Rectal smooth muscle tissue (tissue), 1 donor: ENCODE measurements around the gene LFNG.
"Not testable (repeated sequence)": the region's sequence is repeated elsewhere in the genome, so short reads cannot be mapped to it uniquely, and the experiment has no call there.

ENCODE experiments used
- H3K27ac ChIP-seq: one replicate; pipeline ENCODE4 v1.7.0; 2013; ENCODE audit warnings: low read depth, low read length, inconsistent platforms
- H3K27me3 ChIP-seq: one replicate; pipeline ENCODE4 v1.7.0; 2013; ENCODE audit warnings: low read length; ENCODE audit not compliant: control insufficient read depth, insufficient read depth
- H3K36me3 ChIP-seq: one replicate; pipeline ENCODE4 v1.7.0; 2013; ENCODE audit warnings: low read length; ENCODE audit not compliant: control insufficient read depth, insufficient read depth
- H3K4me1 ChIP-seq: one replicate; pipeline ENCODE4 v1.7.0; 2013; ENCODE audit warnings: low read length; ENCODE audit not compliant: control insufficient read depth, insufficient read depth
- H3K4me3 ChIP-seq: one replicate; pipeline ENCODE4 v1.7.0; 2013; ENCODE audit warnings: low read length
- H3K9ac ChIP-seq: one replicate; pipeline ENCODE4 v1.7.0; 2013; ENCODE audit warnings: low read length

The LFNG gene

GRCh38 chr7:2545746-2546425 is 26.3 kb downstream of the LFNG start:
- Histone ChIP-seq H3K36me3 (peaks cover 19% of the 10 kb centered on the region), H3K4me3 (no peak overlapping the region), H3K27ac (no peak overlapping the region), H3K4me1 (no peaks in the 10 kb centered on the region), H3K9ac (no peak overlapping the region), H3K27me3 (no peaks in the 10 kb centered on the region)

- Histone ChIP-seq H3K36me3 (peaks cover 19% of the 10 kb centered on the region), H3K9ac (no peak overlapping the region), H3K27me3 (no peaks in the 10 kb centered on the region), H3K4me1 (no peaks in the 10 kb centered on the region), H3K4me3 (no peak overlapping the region), H3K27ac (no peak overlapping the region)
Observed at GRCh38 chr7:2546776-2547586, 27.4 kb downstream of the LFNG start.

- Histone ChIP-seq H3K27me3 (no peaks in the 10 kb centered on the region), H3K4me3 (no peak overlapping the region), H3K36me3 (peaks cover 4% of the 10 kb centered on the region), H3K27ac (no peak overlapping the region), H3K4me1 (peaks cover 9% of the 10 kb centered on the region), H3K9ac (no peak overlapping the region)
Observed at GRCh38 chr7:2551418-2551817, 31.8 kb downstream of the LFNG start.

GRCh38 chr7:2553108-2553507 is 33.5 kb downstream of the LFNG start:
- Histone ChIP-seq H3K27ac (no peak overlapping the region), H3K4me1 (peaks cover 9% of the 10 kb centered on the region), H3K36me3 (no peaks in the 10 kb centered on the region), H3K27me3 (no peaks in the 10 kb centered on the region), H3K4me3 (no peak overlapping the region), H3K9ac (no peak overlapping the region)

GRCh38 chr7:2553831-2554581 is 34.4 kb downstream of the LFNG start:
- Histone ChIP-seq H3K4me1 (peaks cover 9% of the 10 kb centered on the region), H3K36me3 (no peaks in the 10 kb centered on the region), H3K27ac (no peak overlapping the region), H3K27me3 (no peaks in the 10 kb centered on the region), H3K4me3 (peak overlapping the region; percentile 90), H3K9ac (peak overlapping the region; percentile 26)

GRCh38 chr7:2554661-2555111 is 35.1 kb downstream of the LFNG start:
- no peaks in the 10 kb centered on the region for H3K27me3 ChIP-seq
- peaks cover 9% of the 10 kb centered on the region for H3K4me1 ChIP-seq
- H3K27ac ChIP-seq = no peak overlapping the region
- H3K9ac ChIP-seq = peak overlapping the region; percentile 26
- peak overlapping the region; percentile 90 for H3K4me3 ChIP-seq
- H3K36me3 ChIP-seq = no peaks in the 10 kb centered on the region

- peak within 1 kb of the TSS; percentile 95 for H3K9ac ChIP-seq
- H3K36me3 ChIP-seq = no peaks in the 10 kb centered on the region
- peak within 1 kb of the TSS; percentile 99 for H3K27ac ChIP-seq
- no peaks in the 10 kb centered on the region for H3K27me3 ChIP-seq
- peak within 1 kb of the TSS; percentile 90 for H3K4me3 ChIP-seq
- peaks cover 9% of the 10 kb centered on the region for H3K4me1 ChIP-seq
Observed at GRCh38 chr7:2555121-2556052, 35.8 kb downstream of the LFNG start, which contains the start of gene BRAT1. BRAT1 (minus strand) TSS chr7:2555524; CDS start chr7:2554431, 1,093 bp downstream.

GRCh38 chr7:2558629-2559282 is 39.2 kb downstream of the LFNG start, which contains the start of gene IQCE:
IQCE (plus strand) TSS chr7:2558979; CDS start chr7:2559182, 203 bp downstream.
- H3K36me3 ChIP-seq = no peaks in the 10 kb centered on the region
- H3K27me3 ChIP-seq = no peaks in the 10 kb centered on the region
- peaks cover 9% of the 10 kb centered on the region for H3K4me1 ChIP-seq
- H3K27ac ChIP-seq = no peak within 1 kb of the TSS
- H3K9ac ChIP-seq = peak within 1 kb of the TSS; percentile 62
- peak within 1 kb of the TSS; percentile 88 for H3K4me3 ChIP-seq

GRCh38 chr7:2559283-2559950 is 39.8 kb downstream of the LFNG start:
- Histone ChIP-seq H3K27me3 (no peaks in the 10 kb centered on the region), H3K9ac (peak overlapping the region; percentile 62), H3K4me1 (peaks cover 2% of the 10 kb centered on the region), H3K36me3 (no peaks in the 10 kb centered on the region), H3K4me3 (peak overlapping the region; percentile 88), H3K27ac (no peak overlapping the region)

GRCh38 chr7:2563955-2564354 is 44.4 kb downstream of the LFNG start:
- not testable (repeated sequence) for H3K27me3 ChIP-seq, H3K36me3 ChIP-seq, H3K27ac ChIP-seq, H3K9ac ChIP-seq, H3K4me3 ChIP-seq, H3K4me1 ChIP-seq
